SHP77 treated with DMSO at 0.1 percent for 48 hours (cell line): ENCODE data around the gene GCG.

Experiments used
- DNase-seq: peaks from one replicate; lab custom pipeline; 2025; lab: John Stamatoyannopoulos, UW

GCG gene

GRCh38 chr2:162149466-162149865 lies 2.6 kb downstream of the GCG start:
- DNase-seq: no peak

DNA sequence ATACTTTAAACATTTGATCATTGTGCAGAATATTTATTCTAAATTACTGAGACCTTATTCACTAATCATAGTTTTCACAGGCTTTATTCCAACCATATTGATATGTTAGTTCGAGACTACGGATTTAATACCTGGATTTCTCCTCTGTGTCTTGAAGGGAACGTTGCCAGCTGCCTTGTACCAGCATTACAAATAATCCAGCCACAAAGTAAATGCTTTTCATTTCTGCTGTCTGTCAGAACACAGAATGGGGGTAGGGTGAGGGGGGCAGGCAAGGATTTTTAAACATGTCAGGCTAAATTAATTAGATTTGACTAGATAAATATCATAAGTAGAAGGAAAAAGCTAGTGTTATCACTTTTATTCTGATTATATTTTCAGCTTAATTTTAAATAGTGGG lies 3.1 kb downstream of the GCG start:
- no peak for DNase-seq

- no peak for DNase-seq
Measured at GRCh38 chr2:162143969-162144368, 8.1 kb downstream of the GCG start.

DNA sequence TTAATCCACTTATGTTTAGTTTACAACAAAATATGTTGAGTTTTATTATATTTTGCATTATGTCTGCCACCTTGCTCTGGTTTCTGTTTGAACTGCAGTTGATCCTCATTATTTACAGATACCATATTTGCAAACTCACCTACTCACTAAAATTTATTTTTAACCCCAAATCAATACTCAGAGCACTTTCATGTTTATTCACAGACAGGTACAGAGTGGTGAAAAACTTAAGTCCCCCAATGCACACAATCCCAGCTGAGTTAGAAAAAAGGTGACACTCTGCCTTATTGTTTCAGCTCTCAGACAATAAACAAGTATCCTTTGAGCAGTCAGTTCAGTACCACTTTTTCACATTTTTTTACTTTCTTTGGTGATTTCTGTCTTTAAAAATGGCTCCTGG lies 13.7 kb downstream of the GCG start:
- DNase-seq: no peak

GRCh38 chr2:162127422-162127821 lies 24.6 kb downstream of the GCG start:
- DNase-seq: no peak

- DNase-seq: no peak
Measured at GRCh38 chr2:162126527-162126926, 25.5 kb downstream of the GCG start.

GRCh38 chr2:162126111-162126519 lies 25.9 kb downstream of the GCG start:
- no peak for DNase-seq

GRCh38 chr2:162125138-162125537 lies 26.9 kb downstream of the GCG start:
- no peak for DNase-seq

DNA sequence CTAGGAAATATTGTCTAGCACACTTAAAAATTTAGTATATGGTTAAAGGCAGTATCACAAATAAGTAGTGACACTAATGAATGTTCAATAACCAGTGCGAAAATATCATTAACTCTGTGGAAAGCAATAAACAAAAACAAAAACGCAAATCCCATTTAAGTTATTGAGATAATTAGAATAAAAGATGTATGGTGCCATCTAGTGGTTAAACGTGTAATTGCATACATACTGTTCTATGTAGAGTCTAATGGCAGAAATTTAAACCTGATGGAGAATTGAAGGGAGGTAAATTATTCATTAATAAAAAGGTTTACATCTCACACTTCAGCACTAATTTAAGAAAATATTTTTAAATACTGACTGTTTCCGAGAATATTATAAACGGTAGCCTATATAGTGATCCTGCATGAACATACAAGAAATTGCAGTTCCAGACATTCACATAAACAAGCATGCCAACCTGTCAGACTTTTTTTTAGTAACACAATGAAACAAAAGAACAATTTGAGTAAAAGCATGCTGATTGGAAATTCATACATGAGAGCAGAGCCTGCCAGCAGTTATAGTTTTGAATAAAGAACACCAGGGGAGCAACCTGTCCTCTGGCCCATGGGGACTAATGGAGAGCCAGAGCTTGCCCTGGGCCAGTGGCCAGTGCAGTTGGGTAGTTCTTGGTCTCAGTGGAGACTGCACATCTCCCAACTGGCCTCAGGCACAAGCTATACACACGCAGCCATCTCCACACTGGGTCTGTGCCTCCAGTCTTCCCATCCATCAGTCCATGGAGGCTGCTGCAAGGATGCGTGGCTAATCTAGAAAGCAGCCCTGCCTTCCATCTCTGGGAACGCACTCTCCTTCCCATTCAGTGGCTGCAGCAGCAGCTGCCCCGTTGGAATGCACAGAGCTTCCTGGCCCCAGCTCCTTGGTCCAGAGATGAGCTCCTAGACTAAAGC lies 28.0 kb downstream of the GCG start:
- DNase-seq: peak; percentile 26

GRCh38 chr2:162118166-162119031 lies 33.6 kb downstream of the GCG start:
- DNase-seq: no peak

DNA sequence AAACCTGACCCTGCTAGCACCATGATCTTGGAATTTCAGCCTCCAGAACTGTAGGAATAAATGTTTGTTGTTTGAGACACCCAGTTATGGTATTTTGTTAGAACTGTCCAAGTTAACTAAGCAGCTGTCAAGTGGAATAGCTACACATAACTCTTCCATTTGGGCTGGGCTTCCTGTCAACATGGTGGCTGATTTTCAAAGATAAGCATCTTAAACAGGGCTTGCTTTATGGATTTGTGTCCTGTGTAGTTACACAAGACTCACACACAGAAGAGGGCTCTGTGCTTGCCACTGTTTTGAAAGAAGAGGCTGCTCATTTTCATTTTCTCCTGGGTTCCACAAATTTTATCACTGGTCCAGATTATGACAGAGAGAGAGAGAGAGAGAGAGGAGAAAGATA lies 35.7 kb downstream of the GCG start:
- no peak for DNase-seq

GRCh38 chr2:162115076-162115475 lies 37.0 kb downstream of the GCG start:
- no peak for DNase-seq

DNA sequence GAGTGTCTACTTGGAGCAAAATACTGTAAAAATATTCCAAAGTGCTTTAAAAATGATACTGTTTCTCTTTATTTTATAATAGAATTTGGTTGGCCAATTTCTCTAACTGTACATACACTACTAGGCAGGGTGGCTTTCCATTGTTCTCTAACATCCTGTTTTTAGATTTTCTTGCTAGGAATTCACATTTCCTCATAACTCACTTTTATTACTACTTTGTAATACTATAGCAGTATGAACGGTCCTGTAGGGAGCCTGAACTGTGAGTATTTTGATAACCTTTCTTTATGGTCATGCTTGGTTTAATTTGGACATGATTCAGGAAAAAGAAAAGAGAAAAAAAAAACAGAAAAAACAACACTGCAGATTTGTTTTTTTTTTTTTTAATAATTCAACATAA lies 37.8 kb downstream of the GCG start:
- no peak for DNase-seq

- DNase-seq: no peak
Measured at GRCh38 chr2:162113776-162114168, 38.3 kb downstream of the GCG start.

DNA sequence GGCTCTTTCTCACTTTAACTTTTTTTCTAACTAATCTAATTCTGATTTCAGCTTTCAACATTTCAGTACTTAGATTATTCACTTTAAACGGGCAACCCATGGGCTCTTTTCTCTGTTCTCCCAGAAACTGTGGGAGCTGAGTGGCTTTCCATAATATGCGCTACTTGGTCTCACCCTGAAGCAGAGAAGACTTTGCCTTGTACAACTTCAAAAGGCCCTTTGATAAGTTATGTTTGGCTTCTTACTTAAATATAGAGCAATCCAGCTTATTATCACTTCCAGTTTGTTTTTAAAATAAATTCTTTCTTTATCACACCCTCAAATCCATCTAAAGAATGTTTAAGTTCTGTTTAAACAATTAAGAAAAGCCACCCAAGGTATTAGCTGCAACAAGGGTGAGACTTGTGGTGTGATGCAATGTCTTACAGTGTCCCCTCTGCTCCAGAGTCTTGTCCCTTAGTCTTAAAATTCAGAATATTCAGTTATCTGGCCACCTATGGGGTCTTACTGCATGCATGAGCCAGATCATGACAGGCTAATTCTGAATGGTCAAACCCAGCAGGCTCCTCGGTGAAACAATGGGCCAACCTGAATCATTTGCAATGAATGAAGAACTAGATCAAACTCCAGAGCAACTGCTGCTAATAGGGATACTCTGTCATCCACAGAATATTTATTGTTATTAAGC lies 38.8 kb downstream of the GCG start:
- no peak for DNase-seq

- DNase-seq: no peak
Measured at GRCh38 chr2:162111958-162112850, 39.8 kb downstream of the GCG start.

GRCh38 chr2:162107361-162107901 lies 44.6 kb downstream of the GCG start:
- no peak for DNase-seq

DNA sequence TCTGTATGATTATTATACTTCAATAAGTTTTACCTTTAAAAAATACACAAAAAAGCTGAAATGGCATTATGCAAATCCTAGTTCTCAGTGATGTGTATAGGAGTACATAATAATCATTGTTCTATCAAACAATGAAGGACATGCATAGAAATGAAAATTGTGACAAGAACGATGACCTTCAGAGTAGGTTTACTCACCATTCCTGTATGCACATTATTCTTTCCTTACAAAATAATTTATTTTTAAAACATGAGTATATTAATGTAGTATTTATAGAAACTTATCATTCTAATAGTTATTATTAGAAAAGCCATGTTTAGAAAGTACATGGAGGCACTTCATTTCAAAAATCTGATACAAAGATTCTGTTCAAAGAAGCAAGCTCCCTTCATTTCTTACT lies 45.3 kb downstream of the GCG start:
- DNase-seq: no peak

- DNase-seq: no peak
Measured at GRCh38 chr2:162106146-162106551, 45.9 kb downstream of the GCG start.

DNA sequence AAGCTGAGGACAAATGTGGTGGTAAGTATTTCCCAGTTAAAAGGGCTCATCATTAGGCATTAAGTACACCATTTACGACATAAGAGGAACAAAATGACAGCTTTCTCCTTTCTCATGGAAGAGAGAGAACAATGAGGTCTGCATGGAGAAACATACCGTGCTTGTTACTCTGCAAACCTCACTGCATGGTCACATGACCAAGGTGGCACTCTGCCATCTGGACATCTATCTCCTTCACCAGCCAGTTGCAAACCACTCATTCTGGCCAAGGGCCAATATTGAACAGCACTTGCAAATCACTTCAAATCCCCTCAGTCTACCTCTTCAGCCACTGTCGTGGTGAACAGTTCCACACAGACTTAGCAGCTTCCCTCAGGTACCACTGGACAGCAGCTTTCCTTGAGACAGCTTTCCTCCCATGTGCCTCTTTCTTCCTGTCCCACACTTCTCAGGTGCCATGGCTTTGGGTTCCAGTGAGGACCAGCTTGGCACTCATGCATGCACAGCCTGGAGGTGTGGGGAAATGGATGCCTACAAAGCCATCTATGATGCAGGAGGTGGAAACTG lies 48.5 kb downstream of the GCG start:
- DNase-seq: peak; percentile 56

DNA sequence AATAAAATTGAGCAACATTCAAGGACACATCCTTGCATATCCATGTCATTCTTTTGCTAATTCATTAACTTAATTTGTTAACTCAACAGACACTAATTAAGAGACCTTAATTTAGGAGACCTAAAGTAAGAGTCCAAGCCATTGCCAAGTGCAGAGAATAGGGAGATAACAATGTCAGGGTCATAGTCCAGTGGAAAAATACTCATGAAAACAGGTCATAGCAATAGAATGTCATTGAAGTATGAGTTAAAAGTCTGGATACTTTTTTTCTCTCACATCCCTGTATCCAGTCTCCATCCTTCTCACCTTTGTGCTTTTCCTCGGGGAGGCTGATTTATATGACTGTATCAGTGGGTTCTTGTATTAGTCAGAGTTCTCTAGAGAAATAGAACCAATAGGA lies 51.5 kb downstream of the GCG start:
- no peak for DNase-seq
